HEK293 (cell line): ENCODE measurements around the gene PDXDC1.
A peak's percentile ranks its signal among the peaks of the same experiment; 100 is the strongest.

Experiments
- CTCF ChIA-PET: fragments of 350-600 bp; formaldehyde crosslinking; extraction: SDS; loops from one replicate; lab custom pipeline; 2021; ENCODE audit warnings: antibody characterized with exemption; lab: Yijun Ruan, JAX
- POLR2A ChIA-PET: fragments of 300-600 bp; formaldehyde crosslinking; extraction: SDS; loops from one replicate; lab custom pipeline; 2020; ENCODE audit warnings: antibody characterized with exemption, inconsistent platforms; lab: Yijun Ruan, JAX
- H3K27ac ChIP-seq: fragments of 200-500 bp; sonication (Bioruptor generic); 2 replicates; pipeline ENCODE4 v1.5.1; 2014; ENCODE audit warnings: low read depth, low read length, control low read depth, inconsistent platforms; ENCODE audit errors: extremely low read depth
- H3K36me3 ChIP-seq, 2 experiments: fragments of 200-500 bp in 1 of 2; sonication (Bioruptor generic) in 1 of 2; 1 replicate in 1 of 2; 2 replicates in 1 of 2; pipeline ENCODE4 v1.5.1; 2014 to 2017; ENCODE audit warnings: inconsistent platforms in 2 of 2, low read length in 2 of 2; ENCODE audit not compliant: control insufficient read depth in 2 of 2, insufficient read depth in 1 of 2
- H3K4me1 ChIP-seq: fragments of 200-500 bp; sonication (Bioruptor generic); 2 replicates; pipeline ENCODE4 v1.5.1; 2014; ENCODE audit warnings: mild to moderate bottlenecking, low read length, inconsistent platforms; ENCODE audit not compliant: control insufficient read depth, insufficient read depth
- H3K4me3 ChIP-seq: 2 replicates; pipeline ENCODE4 v1.5.1; 2011; ENCODE audit warnings: low read depth, mild to moderate bottlenecking, control low read depth, low read length, moderate library complexity
- H3K9me3 ChIP-seq: fragments of 200-500 bp; sonication (Bioruptor generic); 2 replicates; pipeline ENCODE4 v1.5.1; 2014; ENCODE audit warnings: low read depth, low read length, inconsistent platforms; ENCODE audit not compliant: control insufficient read depth, insufficient read depth
- BCL11A ChIP-seq: fragments of 450-650 bp; formaldehyde crosslinking; IDR thresholded peaks from 2 replicates; pipeline ENCODE4 v1.5.1; 2016; ENCODE audit warnings: low read depth, missing biosample characterization, missing genetic modification characterization
- CTCF ChIP-seq: fragments of 450-650 bp; formaldehyde crosslinking; IDR thresholded peaks from 2 replicates; pipeline ENCODE4 v1.5.1; 2016; ENCODE audit warnings: missing biosample characterization, missing genetic modification characterization
- KLF1 ChIP-seq: fragments of 450-650 bp; formaldehyde crosslinking; IDR thresholded peaks from 2 replicates; pipeline ENCODE4 v1.5.1; 2016; ENCODE audit warnings: missing biosample characterization, missing genetic modification characterization
- MEIS1 ChIP-seq: sonication (generic); formaldehyde crosslinking; IDR thresholded peaks from 2 replicates; pipeline ENCODE4 v1.8.1; 2022; ENCODE audit warnings: missing genetic modification reagents, mild to moderate bottlenecking, borderline replicate concordance
- SALL2 ChIP-seq: fragments of 450-650 bp; formaldehyde crosslinking; IDR thresholded peaks from 2 replicates; pipeline ENCODE4 v1.5.0; 2017; ENCODE audit warnings: missing biosample characterization, mild to moderate bottlenecking, missing genetic modification characterization, borderline replicate concordance
- TRIM28 ChIP-seq: IDR thresholded peaks from 2 replicates; pipeline ENCODE4 v1.6.1; 2011; ENCODE audit warnings: low read length, control low read depth, borderline replicate concordance
- ZBTB6 ChIP-seq: fragments of 450-650 bp; formaldehyde crosslinking; IDR thresholded peaks from 2 replicates; pipeline ENCODE4 v1.5.1; 2017; ENCODE audit warnings: missing biosample characterization, missing genetic modification characterization
- ZEB2 ChIP-seq: fragments of 450-650 bp; formaldehyde crosslinking; IDR thresholded peaks from 2 replicates; pipeline ENCODE4 v1.5.1; 2016; ENCODE audit warnings: missing biosample characterization, missing genetic modification characterization
- ZFHX2 ChIP-seq: fragments of 450-650 bp; formaldehyde crosslinking; conservative IDR thresholded peaks from 2 replicates; pipeline ENCODE4 v1.5.1; 2016; ENCODE audit warnings: missing biosample characterization, missing genetic modification characterization
- ZFP37 ChIP-seq: fragments of 450-650 bp; formaldehyde crosslinking; IDR thresholded peaks from 2 replicates; pipeline ENCODE4 v1.5.1; 2016; ENCODE audit warnings: missing biosample characterization, missing genetic modification characterization
- ZNF133 ChIP-seq: fragments of 450-650 bp; formaldehyde crosslinking; IDR thresholded peaks from 2 replicates; pipeline ENCODE4 v1.5.1; 2016; ENCODE audit warnings: missing biosample characterization, missing genetic modification characterization
- ZNF138 ChIP-seq: fragments of 450-650 bp; formaldehyde crosslinking; IDR thresholded peaks from 2 replicates; pipeline ENCODE4 v1.5.1; 2016; ENCODE audit warnings: missing biosample characterization, missing genetic modification characterization, borderline replicate concordance
- ZNF19 ChIP-seq: fragments of 450-650 bp; formaldehyde crosslinking; IDR thresholded peaks from 2 replicates; pipeline ENCODE4; 2016; ENCODE audit warnings: missing biosample characterization, missing genetic modification characterization, low read depth
- ZNF366 ChIP-seq: fragments of 450-650 bp; formaldehyde crosslinking; conservative IDR thresholded peaks from 2 replicates; pipeline ENCODE4 v1.5.1; 2016; ENCODE audit warnings: missing biosample characterization, missing genetic modification characterization
- ZNF48 ChIP-seq: fragments of 450-650 bp; formaldehyde crosslinking; IDR thresholded peaks from 2 replicates; pipeline ENCODE4 v1.5.1; 2016; ENCODE audit warnings: missing biosample characterization, missing genetic modification characterization
- ZNF600 ChIP-seq: fragments of 450-650 bp; formaldehyde crosslinking; IDR thresholded peaks from 2 replicates; pipeline ENCODE4 v1.5.1; 2016; ENCODE audit warnings: missing biosample characterization, missing genetic modification characterization
- TF ChIP-seq, protein P1 (sequence below): fragments of 450-650 bp; formaldehyde crosslinking; IDR thresholded peaks from 2 replicates; pipeline ENCODE4 v1.5.1; 2016; ENCODE audit warnings: missing biosample characterization, missing genetic modification characterization, borderline replicate concordance
- TF ChIP-seq, protein P2 (sequence below): fragments of 450-650 bp; formaldehyde crosslinking; conservative IDR thresholded peaks from 2 replicates; pipeline ENCODE4 v1.5.1; 2016; ENCODE audit warnings: low read depth, missing biosample characterization, missing genetic modification characterization
- TF ChIP-seq, protein P3 (sequence below): fragments of 450-650 bp; formaldehyde crosslinking; IDR thresholded peaks from 2 replicates; pipeline ENCODE4 v1.5.1; 2017; ENCODE audit warnings: missing biosample characterization, missing genetic modification characterization

PDXDC1 gene

GRCh38 chr16:15041271-15042004 is 66.6 kb downstream of the PDXDC1 start:
- CTCF ChIA-PET = interaction anchor here (1.0 to 1.7 kb wide), 2 partner anchors 9 to 78 kb away, joined by 4 to 5 read pairs; no protein-coding TSS in a partner anchor

DNA sequence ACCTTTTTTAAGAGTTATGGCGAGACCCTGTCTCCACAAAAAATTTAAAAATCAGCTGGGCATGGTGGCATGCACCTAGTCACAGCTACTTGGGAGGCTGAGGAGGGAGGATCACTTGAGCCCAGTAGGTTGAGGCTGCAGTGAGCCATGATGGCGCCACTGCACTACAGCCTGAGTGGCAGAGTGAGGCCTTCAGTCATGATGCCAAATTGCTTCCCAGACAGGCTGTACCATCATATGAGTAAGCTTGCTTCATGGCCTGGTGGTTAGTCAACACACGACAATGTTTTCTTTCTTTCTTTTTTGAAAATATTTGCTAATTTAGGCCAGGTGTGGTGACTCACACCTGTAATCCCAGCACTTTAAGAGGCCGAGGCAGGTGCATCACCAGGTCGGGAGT is 68.5 kb downstream of the PDXDC1 start:
- ChIA-PET POLR2A (no interaction called here), CTCF (no interaction called here)
- Histone ChIP-seq H3K27ac (no peak overlapping the region), H3K36me3 (peaks cover 8 to 68% of the 10 kb centered on the region in 2 experiments; a peak in 2 of 3 replicates), H3K4me1 (no peaks in the 10 kb centered on the region), H3K4me3 (no peak overlapping the region), H3K9me3 (no peaks in the 10 kb centered on the region)
- TF ChIP-seq KLF1 (tag by site-specific recombination) = no peak
- TF ChIP-seq, protein P1, sequence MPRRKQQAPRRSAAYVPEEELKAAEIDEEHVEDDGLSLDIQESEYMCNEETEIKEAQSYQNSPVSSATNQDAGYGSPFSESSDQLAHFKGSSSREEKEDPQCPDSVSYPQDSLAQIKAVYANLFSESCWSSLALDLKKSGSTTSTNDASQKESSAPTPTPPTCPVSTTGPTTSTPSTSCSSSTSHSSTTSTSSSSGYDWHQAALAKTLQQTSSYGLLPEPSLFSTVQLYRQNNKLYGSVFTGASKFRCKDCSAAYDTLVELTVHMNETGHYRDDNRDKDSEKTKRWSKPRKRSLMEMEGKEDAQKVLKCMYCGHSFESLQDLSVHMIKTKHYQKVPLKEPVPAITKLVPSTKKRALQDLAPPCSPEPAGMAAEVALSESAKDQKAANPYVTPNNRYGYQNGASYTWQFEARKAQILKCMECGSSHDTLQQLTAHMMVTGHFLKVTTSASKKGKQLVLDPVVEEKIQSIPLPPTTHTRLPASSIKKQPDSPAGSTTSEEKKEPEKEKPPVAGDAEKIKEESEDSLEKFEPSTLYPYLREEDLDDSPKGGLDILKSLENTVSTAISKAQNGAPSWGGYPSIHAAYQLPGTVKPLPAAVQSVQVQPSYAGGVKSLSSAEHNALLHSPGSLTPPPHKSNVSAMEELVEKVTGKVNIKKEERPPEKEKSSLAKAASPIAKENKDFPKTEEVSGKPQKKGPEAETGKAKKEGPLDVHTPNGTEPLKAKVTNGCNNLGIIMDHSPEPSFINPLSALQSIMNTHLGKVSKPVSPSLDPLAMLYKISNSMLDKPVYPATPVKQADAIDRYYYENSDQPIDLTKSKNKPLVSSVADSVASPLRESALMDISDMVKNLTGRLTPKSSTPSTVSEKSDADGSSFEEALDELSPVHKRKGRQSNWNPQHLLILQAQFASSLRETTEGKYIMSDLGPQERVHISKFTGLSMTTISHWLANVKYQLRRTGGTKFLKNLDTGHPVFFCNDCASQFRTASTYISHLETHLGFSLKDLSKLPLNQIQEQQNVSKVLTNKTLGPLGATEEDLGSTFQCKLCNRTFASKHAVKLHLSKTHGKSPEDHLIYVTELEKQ (tag by site-specific recombination) = no peak
- no peak for TF ChIP-seq ZNF48 (tag by site-specific recombination)
- TF ChIP-seq, protein P2, sequence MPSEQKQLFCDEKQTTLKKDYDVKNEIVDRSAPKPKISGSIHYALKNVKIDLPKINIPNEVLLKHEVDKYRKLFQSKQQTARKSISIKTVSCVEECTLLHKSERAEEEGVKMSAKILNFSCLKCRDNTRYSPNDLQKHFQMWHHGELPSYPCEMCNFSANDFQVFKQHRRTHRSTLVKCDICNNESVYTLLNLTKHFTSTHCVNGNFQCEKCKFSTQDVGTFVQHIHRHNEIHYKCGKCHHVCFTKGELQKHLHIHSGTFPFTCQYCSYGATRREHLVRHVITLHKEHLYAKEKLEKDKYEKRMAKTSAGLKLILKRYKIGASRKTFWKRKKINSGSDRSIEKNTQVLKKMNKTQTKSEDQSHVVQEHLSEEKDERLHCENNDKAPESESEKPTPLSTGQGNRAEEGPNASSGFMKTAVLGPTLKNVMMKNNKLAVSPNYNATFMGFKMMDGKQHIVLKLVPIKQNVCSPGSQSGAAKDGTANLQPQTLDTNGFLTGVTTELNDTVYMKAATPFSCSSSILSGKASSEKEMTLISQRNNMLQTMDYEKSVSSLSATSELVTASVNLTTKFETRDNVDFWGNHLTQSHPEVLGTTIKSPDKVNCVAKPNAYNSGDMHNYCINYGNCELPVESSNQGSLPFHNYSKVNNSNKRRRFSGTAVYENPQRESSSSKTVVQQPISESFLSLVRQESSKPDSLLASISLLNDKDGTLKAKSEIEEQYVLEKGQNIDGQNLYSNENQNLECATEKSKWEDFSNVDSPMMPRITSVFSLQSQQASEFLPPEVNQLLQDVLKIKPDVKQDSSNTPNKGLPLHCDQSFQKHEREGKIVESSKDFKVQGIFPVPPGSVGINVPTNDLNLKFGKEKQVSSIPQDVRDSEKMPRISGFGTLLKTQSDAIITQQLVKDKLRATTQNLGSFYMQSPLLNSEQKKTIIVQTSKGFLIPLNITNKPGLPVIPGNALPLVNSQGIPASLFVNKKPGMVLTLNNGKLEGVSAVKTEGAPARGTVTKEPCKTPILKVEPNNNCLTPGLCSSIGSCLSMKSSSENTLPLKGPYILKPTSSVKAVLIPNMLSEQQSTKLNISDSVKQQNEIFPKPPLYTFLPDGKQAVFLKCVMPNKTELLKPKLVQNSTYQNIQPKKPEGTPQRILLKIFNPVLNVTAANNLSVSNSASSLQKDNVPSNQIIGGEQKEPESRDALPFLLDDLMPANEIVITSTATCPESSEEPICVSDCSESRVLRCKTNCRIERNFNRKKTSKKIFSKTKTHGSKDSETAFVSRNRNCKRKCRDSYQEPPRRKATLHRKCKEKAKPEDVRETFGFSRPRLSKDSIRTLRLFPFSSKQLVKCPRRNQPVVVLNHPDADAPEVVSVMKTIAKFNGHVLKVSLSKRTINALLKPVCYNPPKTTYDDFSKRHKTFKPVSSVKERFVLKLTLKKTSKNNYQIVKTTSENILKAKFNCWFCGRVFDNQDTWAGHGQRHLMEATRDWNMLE (tag by site-specific recombination) = no peak
- no peak for TF ChIP-seq ZNF138 (tag by site-specific recombination)
- no peak for TF ChIP-seq ZNF366
- TF ChIP-seq SALL2 = no peak

More at GRCh38 chr16:15041271-15042004, 66.6 kb downstream of the PDXDC1 start:
- H3K9me3 ChIP-seq = no peaks in the 10 kb centered on the region
- peaks cover 8 to 74% of the 10 kb centered on the region in 2 experiments; a peak in 2 of 3 replicates for H3K36me3 ChIP-seq
- H3K4me1 ChIP-seq = no peaks in the 10 kb centered on the region
- TF ChIP-seq ZEB2 (tag by site-specific recombination) = no peak
- no peak for TF ChIP-seq TRIM28
- peak; percentile 66 for TF ChIP-seq KLF1 (tag by site-specific recombination)
- TF ChIP-seq ZNF19 (tag by site-specific recombination) = no peak
- TF ChIP-seq ZNF600 (tag by site-specific recombination) = peak; percentile 43; the same call in 1 of the 2 replicates
- no peak for TF ChIP-seq ZBTB6 (tag by site-specific recombination)
- TF ChIP-seq BCL11A (tag by site-specific recombination) = no peak
- TF ChIP-seq ZNF133 (tag by site-specific recombination) = no peak
- 0 out of 2 replicates have a peak, but pooled peaks have one; percentile 16 for TF ChIP-seq ZFHX2 (tag by site-specific recombination)
- peak; percentile 63; the same call in 1 of the 2 replicates for TF ChIP-seq CTCF (tag by site-specific recombination)
- TF ChIP-seq, protein P3, sequence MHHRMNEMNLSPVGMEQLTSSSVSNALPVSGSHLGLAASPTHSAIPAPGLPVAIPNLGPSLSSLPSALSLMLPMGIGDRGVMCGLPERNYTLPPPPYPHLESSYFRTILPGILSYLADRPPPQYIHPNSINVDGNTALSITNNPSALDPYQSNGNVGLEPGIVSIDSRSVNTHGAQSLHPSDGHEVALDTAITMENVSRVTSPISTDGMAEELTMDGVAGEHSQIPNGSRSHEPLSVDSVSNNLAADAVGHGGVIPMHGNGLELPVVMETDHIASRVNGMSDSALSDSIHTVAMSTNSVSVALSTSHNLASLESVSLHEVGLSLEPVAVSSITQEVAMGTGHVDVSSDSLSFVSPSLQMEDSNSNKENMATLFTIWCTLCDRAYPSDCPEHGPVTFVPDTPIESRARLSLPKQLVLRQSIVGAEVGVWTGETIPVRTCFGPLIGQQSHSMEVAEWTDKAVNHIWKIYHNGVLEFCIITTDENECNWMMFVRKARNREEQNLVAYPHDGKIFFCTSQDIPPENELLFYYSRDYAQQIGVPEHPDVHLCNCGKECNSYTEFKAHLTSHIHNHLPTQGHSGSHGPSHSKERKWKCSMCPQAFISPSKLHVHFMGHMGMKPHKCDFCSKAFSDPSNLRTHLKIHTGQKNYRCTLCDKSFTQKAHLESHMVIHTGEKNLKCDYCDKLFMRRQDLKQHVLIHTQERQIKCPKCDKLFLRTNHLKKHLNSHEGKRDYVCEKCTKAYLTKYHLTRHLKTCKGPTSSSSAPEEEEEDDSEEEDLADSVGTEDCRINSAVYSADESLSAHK = no peak
- TF ChIP-seq ZFP37 (tag by site-specific recombination) = no peak
- TF ChIP-seq MEIS1 = no peak
- POLR2A ChIA-PET = no interaction called here
- H3K27ac ChIP-seq = no peak overlapping the region
- H3K4me3 ChIP-seq = no peak overlapping the region
